ENCODE data around the gene MROH9.

Gene MROH9

GRCh38 chr1:170993151-170993550 lies 57.8 kb downstream of the MROH9 start:
- Histone ChIP-seq H3K9me3 (no peaks in the 10 kb centered on the region), H3K36me3 (replicated peaks) (no peaks in the 10 kb centered on the region), H3K4me3 (no peak overlapping the region), H3K4me1 (no peaks in the 10 kb centered on the region), H3K27me3 (ENCODE audit: low read depth) (peaks cover 15% of the 10 kb centered on the region; the same call in 1 of the 2 replicates)
- no peak for DNase-seq (ENCODE audit: low spot score in 2 of 2)
- in situ Hi-C loops (cut with MboI; ENCODE audit: low sequenced_read_pairs) = no loop called here

- Histone ChIP-seq H3K4me3 (no peak overlapping the region), H3K4me1 (no peaks in the 10 kb centered on the region), H3K27me3 (ENCODE audit: low read depth) (peaks cover 15% of the 10 kb centered on the region; the same call in 1 of the 2 replicates), H3K36me3 (replicated peaks) (no peaks in the 10 kb centered on the region), H3K9me3 (no peaks in the 10 kb centered on the region)
- no peak for DNase-seq (ENCODE audit: low spot score in 2 of 2)
- in situ Hi-C loops (cut with MboI; ENCODE audit: low sequenced_read_pairs) = no loop called here
Observed at GRCh38 chr1:170993717-170994116, 58.4 kb downstream of the MROH9 start.

GRCh38 chr1:171014880-171015279 lies 79.5 kb downstream of the MROH9 start:
- Histone ChIP-seq H3K4me3 (no peak overlapping the region), H3K9me3 (no peaks in the 10 kb centered on the region), H3K27me3 (ENCODE audit: low read depth) (no peaks in the 10 kb centered on the region; the same call in 1 of the 2 replicates), H3K36me3 (replicated peaks) (no peaks in the 10 kb centered on the region), H3K4me1 (no peaks in the 10 kb centered on the region)
- in situ Hi-C loops (cut with MboI; ENCODE audit: low sequenced_read_pairs) = no loop called here
- no peak for DNase-seq (ENCODE audit: low spot score in 2 of 2)

- Histone ChIP-seq H3K36me3 (replicated peaks) (no peaks in the 10 kb centered on the region), H3K27me3 (ENCODE audit: low read depth) (no peaks in the 10 kb centered on the region; the same call in 1 of the 2 replicates), H3K4me3 (no peak overlapping the region), H3K9me3 (no peaks in the 10 kb centered on the region), H3K4me1 (no peaks in the 10 kb centered on the region)
- in situ Hi-C loops (cut with MboI; ENCODE audit: low sequenced_read_pairs) = no loop called here
- DNase-seq (ENCODE audit: low spot score in 2 of 2) = no peak
Observed at GRCh38 chr1:171017426-171017825, 82.1 kb downstream of the MROH9 start.

GRCh38 chr1:171019971-171020370 lies 84.6 kb downstream of the MROH9 start:
- Histone ChIP-seq H3K36me3 (replicated peaks) (no peaks in the 10 kb centered on the region), H3K4me1 (no peaks in the 10 kb centered on the region), H3K27me3 (ENCODE audit: low read depth) (no peaks in the 10 kb centered on the region; the same call in 1 of the 2 replicates), H3K9me3 (no peaks in the 10 kb centered on the region), H3K4me3 (no peak overlapping the region)
- in situ Hi-C loops (cut with MboI; ENCODE audit: low sequenced_read_pairs) = no loop called here
- no peak for DNase-seq (ENCODE audit: low spot score in 2 of 2)

GRCh38 chr1:171032822-171033702 lies 97.7 kb downstream of the MROH9 start:
- in situ Hi-C loops (cut with MboI; ENCODE audit: low sequenced_read_pairs) = no loop called here
- Histone ChIP-seq H3K4me3 (no peak overlapping the region), H3K36me3 (replicated peaks) (no peaks in the 10 kb centered on the region), H3K9me3 (no peaks in the 10 kb centered on the region), H3K4me1 (no peaks in the 10 kb centered on the region), H3K27me3 (ENCODE audit: low read depth) (no peaks in the 10 kb centered on the region; the same call in 1 of the 2 replicates)
- DNase-seq (ENCODE audit: low spot score in 2 of 2) = no peak

GRCh38 chr1:171037626-171038025 lies 102.3 kb downstream of the MROH9 start:
- no peaks in the 10 kb centered on the region for H3K4me1 ChIP-seq
- in situ Hi-C loops (cut with MboI; ENCODE audit: low sequenced_read_pairs) = no loop called here
- H3K36me3 ChIP-seq (replicated peaks) = no peaks in the 10 kb centered on the region
- H3K4me3 ChIP-seq = no peak overlapping the region
- H3K27me3 ChIP-seq (ENCODE audit: low read depth) = no peaks in the 10 kb centered on the region; the same call in 1 of the 2 replicates
- no peaks in the 10 kb centered on the region for H3K9me3 ChIP-seq
- no peak for DNase-seq (ENCODE audit: low spot score in 2 of 2)

GRCh38 chr1:171038284-171038683 lies 103.0 kb downstream of the MROH9 start:
- in situ Hi-C loops (cut with MboI; ENCODE audit: low sequenced_read_pairs) = no loop called here
- H3K4me3 ChIP-seq = no peak overlapping the region
- H3K9me3 ChIP-seq = no peaks in the 10 kb centered on the region
- no peaks in the 10 kb centered on the region; the same call in 1 of the 2 replicates for H3K27me3 ChIP-seq (ENCODE audit: low read depth)
- DNase-seq (ENCODE audit: low spot score in 2 of 2) = no peak
- no peaks in the 10 kb centered on the region for H3K4me1 ChIP-seq
- no peaks in the 10 kb centered on the region for H3K36me3 ChIP-seq (replicated peaks)

GRCh38 chr1:171048014-171048413 lies 112.7 kb downstream of the MROH9 start:
- H3K36me3 ChIP-seq (replicated peaks) = no peaks in the 10 kb centered on the region
- no peak for DNase-seq (ENCODE audit: low spot score in 2 of 2)
- in situ Hi-C loops (cut with MboI; ENCODE audit: low sequenced_read_pairs) = no loop called here
- no peak overlapping the region for H3K4me3 ChIP-seq
- H3K27me3 ChIP-seq (ENCODE audit: low read depth) = no peaks in the 10 kb centered on the region
- no peaks in the 10 kb centered on the region for H3K4me1 ChIP-seq
- H3K9me3 ChIP-seq = no peaks in the 10 kb centered on the region

GRCh38 chr1:171052977-171053376 lies 117.6 kb downstream of the MROH9 start:
- in situ Hi-C loops (cut with MboI; ENCODE audit: low sequenced_read_pairs) = no loop called here
- DNase-seq (ENCODE audit: low spot score in 2 of 2) = no peak
- Histone ChIP-seq H3K4me1 (no peaks in the 10 kb centered on the region), H3K9me3 (no peaks in the 10 kb centered on the region), H3K27me3 (ENCODE audit: low read depth) (no peaks in the 10 kb centered on the region), H3K36me3 (replicated peaks) (no peaks in the 10 kb centered on the region), H3K4me3 (no peak overlapping the region)

- in situ Hi-C loops (cut with MboI; ENCODE audit: low sequenced_read_pairs) = no loop called here
- no peak overlapping the region for H3K4me3 ChIP-seq
- no peak for DNase-seq (ENCODE audit: low spot score in 2 of 2)
Observed at GRCh38 chr1:171055966-171056643, 120.8 kb downstream of the MROH9 start.

GRCh38 chr1:171061425-171062143 lies 126.2 kb downstream of the MROH9 start:
- no peak overlapping the region for H3K4me3 ChIP-seq
- no peaks in the 10 kb centered on the region; the same call in 1 of the 2 replicates for H3K27me3 ChIP-seq (ENCODE audit: low read depth)
- in situ Hi-C loops (cut with MboI; ENCODE audit: low sequenced_read_pairs) = no loop called here
- no peaks in the 10 kb centered on the region for H3K4me1 ChIP-seq
- DNase-seq (ENCODE audit: low spot score in 2 of 2) = no peak
- no peaks in the 10 kb centered on the region for H3K9me3 ChIP-seq
- no peaks in the 10 kb centered on the region for H3K36me3 ChIP-seq (replicated peaks)

More at GRCh38 chr1:171055966-171056643, 120.8 kb downstream of the MROH9 start:
- Histone ChIP-seq H3K36me3 (replicated peaks) (no peaks in the 10 kb centered on the region), H3K9me3 (no peaks in the 10 kb centered on the region), H3K4me1 (no peaks in the 10 kb centered on the region), H3K27me3 (ENCODE audit: low read depth) (no peaks in the 10 kb centered on the region)

- Histone ChIP-seq H3K4me3 (no peak overlapping the region), H3K27me3 (ENCODE audit: low read depth) (no peaks in the 10 kb centered on the region; the same call in 1 of the 2 replicates), H3K9me3 (no peaks in the 10 kb centered on the region), H3K4me1 (no peaks in the 10 kb centered on the region), H3K36me3 (replicated peaks) (no peaks in the 10 kb centered on the region)
- DNase-seq (ENCODE audit: low spot score in 2 of 2) = no peak
- in situ Hi-C loops (cut with MboI; ENCODE audit: low sequenced_read_pairs) = no loop called here
Observed at GRCh38 chr1:171062902-171063301, 127.6 kb downstream of the MROH9 start.

Measured in HAP-1 (cell line).